Activated CD4-positive, alpha-beta T cell treated with anti-CD3 and anti-CD28 coated beads, Interleukin-2, amount 50 U/mL, for 4 hours (primary cell): ENCODE data around the gene POU2F1.
"Not testable (repeated sequence)": the region's sequence is repeated elsewhere in the genome, so short reads cannot be mapped to it uniquely, and the experiment has no call there.

Experiments used
- DNase-seq, 2 experiments: peaks; one replicate each; pipeline ENCODE4 v3.0.0-alpha.2; 2020

The POU2F1 gene

DNA sequence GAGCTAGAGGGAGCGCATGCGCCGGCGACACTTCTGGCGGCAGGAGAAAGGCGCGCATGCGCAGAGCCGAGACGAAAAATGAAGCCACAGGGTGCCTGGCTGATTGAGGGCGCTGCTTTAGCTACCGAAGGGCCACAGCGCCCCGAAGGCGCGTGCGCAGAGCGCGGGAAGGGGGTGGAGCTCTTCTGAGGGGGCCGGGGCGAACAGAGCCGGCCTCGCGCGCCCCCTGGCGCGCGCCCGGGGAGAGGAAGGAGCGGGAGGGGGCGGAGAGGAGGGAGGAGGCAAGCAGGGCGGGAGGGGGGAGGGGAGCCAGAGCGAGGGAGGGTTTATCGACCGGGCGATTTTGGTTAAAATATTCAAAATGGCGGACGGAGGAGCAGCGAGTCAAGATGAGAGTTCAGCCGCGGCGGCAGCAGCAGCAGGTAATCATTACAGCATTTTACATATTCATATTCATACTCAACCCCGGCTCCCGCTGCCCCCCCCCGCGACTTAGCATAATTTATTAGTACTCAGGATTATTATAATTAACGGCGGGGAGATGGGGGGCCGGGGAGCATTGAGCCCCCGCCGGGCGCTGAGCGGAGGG lies at the start of gene POU2F1:
POU2F1 (plus strand) TSS at position 350 of the 589 bp plus-strand sequence; CDS start at position 362, 12 bp downstream.
- peak; percentile 98 for DNase-seq

DNA sequence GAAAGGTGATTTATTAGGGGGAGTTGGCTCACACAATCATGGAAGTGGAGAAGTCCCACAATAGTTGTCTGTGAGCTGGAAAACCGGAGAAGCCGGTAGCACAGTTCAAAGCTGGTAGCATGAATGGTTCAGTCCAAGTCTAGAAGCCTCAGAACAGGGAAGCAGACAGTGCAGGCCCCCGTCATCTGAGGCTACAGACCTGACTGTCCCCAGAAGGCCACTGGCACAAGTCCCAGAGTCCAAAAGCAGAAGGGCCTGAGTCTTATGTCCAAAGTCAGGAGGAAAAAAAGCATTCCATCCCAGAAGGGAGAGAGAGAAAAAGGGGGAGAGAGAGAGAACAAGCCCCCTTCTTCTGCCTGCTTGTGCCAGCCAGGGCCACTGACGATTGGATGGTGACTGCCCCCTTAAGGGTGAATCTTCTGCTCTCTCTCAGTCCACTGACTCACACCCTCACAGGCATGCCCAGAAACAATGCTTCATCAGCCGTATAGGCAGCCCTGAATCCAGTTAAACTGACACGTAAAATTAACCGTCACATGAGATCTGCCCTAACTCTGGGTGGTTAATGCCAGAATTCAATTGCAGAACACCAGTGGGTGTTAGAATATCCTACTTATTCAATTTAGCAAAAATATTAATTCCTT lies 49.3 kb upstream of the POU2F1 start:
- no peak for DNase-seq

DNA sequence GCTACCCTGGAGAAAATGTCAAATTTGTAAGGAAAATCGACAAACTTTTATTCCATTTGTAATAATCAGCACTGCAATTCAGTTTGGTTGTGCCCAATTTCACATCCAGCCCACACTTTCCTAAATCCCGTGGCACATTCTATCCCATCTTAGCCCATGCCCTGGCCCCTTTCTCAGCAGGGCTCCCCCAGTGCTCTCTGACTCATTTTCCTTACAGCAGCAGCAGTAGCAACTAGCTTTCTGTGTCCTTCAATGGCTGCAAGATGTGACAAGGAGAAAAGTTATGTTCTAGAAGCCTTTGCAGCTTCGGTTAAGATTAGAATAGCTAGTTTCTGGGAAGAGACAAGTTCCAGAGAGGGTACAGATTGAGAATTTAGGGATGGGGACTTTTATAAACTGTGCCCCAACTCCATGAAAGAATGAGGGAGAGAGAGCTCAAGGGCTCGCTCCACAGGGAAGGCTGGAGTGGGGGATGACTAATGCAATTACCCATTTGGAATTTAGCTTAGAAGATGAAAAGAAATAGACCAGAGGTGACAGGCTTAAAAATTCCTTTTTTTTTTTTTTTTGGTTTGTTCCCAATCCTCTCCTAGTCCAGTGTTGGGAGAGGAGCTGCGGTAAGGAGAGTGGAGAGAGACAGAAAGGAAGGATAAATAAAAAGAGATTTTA lies 47.0 kb upstream of the POU2F1 start:
- DNase-seq: no peak

DNA sequence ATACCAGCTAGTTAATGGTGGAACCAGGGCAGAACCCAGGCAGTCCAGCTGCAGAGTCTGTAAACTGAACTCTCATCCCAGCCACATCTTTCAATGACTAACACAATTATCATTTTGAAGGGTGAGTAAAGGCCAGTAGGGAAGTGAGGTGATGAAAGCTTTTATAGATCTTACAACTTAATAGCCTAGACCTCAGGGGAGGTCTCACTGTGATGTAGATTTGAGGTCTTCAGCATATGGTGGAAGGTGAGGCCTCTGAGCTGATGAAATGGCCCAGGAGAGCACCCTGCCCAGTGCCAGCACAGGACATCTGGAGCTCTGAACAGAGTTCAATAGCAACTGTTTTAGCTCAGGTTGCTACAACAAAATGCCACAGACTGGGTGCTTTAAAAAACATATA lies 44.8 kb upstream of the POU2F1 start:
- DNase-seq: no peak

- no peak for DNase-seq
Measured at GRCh38 chr1:167178831-167179230, 41.9 kb upstream of the POU2F1 start.

- DNase-seq: no peak
Measured at GRCh38 chr1:167182571-167183320, 37.9 kb upstream of the POU2F1 start.

DNA sequence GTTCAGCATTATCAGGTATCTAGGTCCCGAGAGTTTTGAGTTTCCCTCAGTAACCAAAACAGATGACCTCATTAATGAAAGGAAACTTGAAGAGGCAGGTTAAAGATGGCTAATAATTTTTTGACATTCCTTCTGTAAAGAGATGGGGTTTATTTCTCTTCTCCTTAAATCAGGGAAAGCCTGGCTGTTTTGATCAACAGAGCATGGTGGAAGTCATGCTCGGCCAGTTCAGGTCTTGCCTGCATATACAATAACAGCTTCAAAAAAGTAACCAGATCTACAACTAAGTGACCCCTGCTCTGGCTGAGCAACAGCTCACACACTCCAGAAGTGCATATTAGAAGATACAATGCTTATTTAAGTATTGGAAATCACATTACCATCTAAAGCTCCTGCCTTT lies 36.6 kb upstream of the POU2F1 start:
- no peak for DNase-seq

DNA sequence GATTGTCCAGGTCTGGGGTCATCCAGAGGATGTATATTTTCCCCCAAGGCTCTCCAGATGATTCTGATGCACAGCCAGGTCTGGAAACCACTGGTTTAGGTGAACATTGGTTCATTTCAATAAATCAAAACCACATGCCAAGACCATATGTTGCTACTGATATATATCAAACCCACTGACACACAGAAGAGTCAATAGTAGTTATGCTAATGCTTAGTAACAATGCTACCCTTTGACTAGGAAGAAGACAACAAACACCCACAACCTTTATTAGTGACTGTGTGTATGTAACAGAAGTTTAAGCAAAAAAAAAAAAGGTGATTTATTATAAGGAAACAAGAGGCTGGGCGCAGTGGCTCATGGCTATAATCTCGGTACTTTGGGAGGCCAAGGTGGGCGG lies 35.6 kb upstream of the POU2F1 start:
- no peak for DNase-seq

DNA sequence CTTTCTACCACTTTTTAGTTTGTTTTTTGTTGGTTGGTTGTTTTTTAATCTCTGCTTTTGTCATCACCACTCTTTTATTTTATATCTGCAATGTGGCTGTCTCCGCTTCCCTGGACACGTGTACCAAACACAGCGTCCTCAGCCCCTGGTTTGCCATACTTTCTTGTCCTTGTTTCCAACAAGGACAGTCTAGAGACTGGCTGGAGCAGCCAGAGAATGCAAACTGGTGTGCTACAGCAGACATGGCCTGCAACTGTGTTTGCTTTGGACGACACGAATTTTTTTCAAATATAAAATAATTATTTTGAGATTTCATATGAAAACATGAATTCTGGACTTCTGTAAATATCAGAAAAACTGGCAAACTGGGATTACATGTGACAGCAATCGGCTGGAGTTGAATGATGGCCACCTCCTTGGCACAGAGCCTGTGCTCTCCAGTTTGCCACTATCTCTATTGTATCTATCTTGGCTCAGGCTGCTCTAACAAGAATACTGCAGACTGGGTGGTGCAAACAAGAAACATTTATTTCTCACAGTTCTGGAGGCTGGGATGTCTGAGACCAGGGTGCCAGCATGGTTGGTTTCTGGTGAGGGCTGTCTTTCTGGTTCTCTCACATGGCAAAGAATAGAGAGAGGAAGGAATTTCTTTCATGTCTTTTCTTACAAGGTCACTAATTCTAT lies 34.6 kb upstream of the POU2F1 start:
- DNase-seq: no peak

DNA sequence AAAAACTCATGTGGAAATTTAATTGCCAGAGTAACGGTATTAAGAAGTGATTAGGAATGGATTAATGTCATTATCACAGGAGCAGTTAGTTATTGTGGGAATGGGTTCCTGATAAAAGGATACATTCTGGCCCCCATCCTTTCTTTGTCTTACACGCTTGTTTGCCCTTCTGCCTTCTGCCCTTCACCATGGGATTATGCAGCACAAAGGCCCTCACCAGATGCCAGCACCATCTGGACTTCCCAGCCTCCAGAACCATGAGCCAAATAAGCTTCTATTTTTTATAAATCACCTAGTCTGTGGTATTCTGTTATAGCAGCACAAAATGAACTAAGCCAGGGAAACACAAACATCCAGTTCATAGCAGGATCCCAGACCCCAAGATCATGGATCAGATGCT lies 33.9 kb upstream of the POU2F1 start:
- DNase-seq: no peak

DNA sequence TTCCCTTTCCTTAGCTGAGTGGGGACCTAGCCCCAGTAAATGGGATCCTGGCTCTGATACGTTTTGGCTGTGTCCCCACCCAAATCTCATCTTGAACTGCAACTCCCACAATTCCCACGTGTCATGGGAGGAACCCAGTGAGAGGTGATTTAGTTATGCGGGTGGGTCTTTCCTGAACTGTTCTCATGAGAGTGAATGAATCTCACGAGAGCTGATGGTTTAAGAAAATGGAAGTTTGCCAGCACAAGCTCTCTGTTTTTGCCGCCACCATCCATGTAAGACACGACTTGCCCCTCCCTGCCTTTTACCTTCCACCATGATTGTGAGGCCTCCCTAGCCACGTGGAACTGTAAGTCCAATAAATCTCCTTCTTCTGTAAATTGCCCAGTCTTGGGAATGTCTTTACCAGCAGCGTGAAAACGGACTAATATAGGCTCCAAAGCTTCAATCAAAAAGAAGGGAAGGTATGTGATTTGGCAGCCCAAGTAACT lies 29.9 kb upstream of the POU2F1 start:
- no peak for DNase-seq

- no peak for DNase-seq
Measured at GRCh38 chr1:167191958-167192357, 28.7 kb upstream of the POU2F1 start.

GRCh38 chr1:167194182-167194581 lies 26.5 kb upstream of the POU2F1 start:
- DNase-seq: no peak

DNA sequence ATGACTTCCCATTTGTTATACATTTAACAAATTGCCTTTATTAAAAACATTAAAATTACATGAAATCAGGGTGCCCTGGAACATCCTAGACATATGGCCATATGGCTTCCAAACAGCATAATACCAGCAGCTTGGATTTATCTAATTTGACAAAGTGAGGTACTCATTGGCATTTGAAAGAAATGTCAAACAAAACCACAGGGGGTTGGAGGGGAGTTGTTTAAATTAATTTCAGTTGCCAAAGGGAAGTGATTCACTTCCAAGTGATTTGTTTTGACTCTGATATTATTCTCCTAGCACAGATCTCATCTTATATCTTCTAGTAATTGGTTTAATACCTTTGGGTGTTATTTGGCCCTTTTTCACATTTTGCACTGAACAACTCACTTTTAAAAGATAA lies 24.5 kb upstream of the POU2F1 start:
- DNase-seq: no peak

- no peak for DNase-seq
Measured at GRCh38 chr1:167197236-167197635, 23.4 kb upstream of the POU2F1 start.

DNA sequence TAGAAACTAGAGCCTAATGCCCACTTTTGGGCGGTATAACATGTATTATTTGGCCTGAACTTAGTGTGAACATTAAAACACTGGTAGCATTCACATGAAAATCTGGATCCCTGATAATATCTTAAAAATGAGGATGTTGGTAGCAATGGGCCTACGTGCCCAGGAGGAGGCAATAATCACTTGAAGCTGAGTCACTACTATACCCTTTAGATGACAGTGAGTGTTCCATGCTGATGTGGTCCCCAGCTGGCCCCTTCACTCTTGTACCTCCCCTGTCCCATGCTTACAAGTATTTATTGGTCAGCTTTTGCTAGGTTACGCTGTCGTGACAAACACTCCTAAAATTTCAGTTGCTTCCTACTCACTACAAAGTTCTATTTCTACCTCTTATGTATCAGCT lies 23.0 kb upstream of the POU2F1 start:
- no peak for DNase-seq

DNA sequence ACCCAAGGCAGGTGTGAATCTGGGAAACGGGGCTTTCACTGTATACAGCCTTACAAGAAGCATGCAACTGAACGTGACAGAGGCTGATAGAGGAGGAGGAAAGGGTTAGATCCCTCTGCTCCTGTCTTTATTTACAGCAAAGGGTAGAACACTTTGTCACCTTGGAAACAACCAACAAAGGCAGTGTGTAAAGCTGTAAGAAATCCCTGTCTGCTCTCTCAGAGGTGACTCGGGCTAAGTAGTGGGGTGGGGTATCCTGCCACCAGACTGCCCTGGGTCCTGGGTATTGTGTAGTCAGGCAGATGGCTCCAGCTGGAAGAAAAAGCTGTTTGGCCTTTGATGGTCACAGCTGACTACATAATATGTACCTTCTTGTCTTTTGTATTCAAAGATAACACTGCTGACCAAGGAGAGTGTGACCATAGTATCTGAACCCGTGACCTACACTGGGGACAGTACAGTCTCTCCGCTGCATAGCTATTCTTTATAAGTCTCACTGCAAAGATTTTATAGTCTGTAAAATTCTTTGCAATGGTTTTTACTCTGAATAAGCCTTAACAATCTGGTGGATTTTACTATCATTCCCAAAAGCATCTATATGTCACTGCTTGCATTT lies 22.1 kb upstream of the POU2F1 start:
- DNase-seq: no peak

- no peak for DNase-seq
Measured at GRCh38 chr1:167199656-167200055, 21.0 kb upstream of the POU2F1 start.

- no peak for DNase-seq
Measured at GRCh38 chr1:167200272-167200671, 20.4 kb upstream of the POU2F1 start.

DNA sequence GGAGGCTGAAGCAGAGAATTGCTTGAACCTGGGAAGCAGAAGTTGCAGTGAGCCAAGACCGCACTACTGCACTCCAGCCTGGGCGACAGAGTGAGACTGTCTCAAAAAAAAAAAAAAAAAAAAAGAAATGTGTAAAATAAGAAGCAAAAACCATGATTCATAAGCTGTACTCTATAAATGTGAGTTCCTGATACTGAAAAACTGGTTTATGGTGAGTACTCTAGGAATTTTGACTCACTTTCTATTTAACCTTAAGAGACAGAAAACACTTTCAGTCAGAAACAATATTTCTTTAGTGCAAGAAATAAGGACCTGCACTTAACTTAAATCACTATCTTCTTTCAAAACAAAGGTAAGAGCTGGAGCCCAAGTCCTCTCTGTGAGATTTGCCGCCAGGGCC lies 19.9 kb upstream of the POU2F1 start:
- no peak for DNase-seq

GRCh38 chr1:167202049-167202448 lies 18.6 kb upstream of the POU2F1 start:
- DNase-seq: no peak

DNA sequence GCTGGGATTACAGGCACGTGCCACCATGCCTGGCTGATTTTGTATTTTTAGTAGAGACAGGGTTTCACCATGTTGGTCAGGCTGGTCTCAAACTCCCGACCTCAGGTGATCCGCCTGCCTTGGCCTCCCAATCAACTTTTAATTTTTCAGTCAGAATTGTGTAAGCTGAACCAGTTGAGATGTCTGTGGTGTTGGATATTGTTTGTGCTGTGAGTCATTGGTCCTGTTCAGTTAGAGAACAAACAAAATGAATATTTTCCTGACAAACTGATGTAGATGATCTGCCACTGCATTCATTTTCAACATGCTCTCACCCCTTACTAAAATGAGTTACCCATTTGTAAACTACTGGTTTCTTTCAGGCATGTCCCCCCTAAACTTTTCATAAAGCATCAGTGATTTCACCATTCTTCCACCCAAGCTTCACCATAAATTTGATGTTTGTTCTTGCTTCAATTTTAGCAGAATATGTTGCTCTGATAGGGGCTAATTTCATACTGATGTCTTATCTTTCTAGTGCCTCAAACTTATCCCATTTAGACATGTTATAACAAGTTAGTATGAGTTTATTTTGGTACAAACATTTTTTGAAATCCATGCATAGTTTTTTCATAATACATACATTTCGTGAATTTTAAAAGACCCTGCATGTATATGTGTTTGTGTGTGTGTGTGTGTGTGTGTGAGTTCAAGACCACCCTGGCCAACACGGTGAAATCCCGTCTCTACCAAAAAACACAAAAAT lies 15.2 kb upstream of the POU2F1 start:
- DNase-seq: not testable (repeated sequence)
